Measurements from ENCODE around the gene TNXB.
"Not testable (repeated sequence)": the region's sequence is repeated elsewhere in the genome, so short reads cannot be mapped to it uniquely, and the experiment has no call there.

The TNXB gene

GRCh38 chr6:32060966-32061655, 48.0 kb downstream of the TNXB start:
- TF ChIP-seq ZFX (IDR thresholded peaks at IDR 0.05) (no peak), CTCF (conservative IDR thresholded peaks at IDR 0.05) (no peak)
- H3K27ac ChIP-seq, result no peak overlapping the region

- TF ChIP-seq ZFX (IDR thresholded peaks at IDR 0.05), result no peak
- TF ChIP-seq CTCF (conservative IDR thresholded peaks at IDR 0.05), result no peak
- H3K27ac ChIP-seq, result no peak overlapping the region
Measured at GRCh38 chr6:32058511-32058963, 50.6 kb downstream of the TNXB start.

GRCh38 chr6:32057966-32058365, 51.2 kb downstream of the TNXB start:
- no peak overlapping the region for H3K27ac ChIP-seq
- no peak for TF ChIP-seq ZFX (IDR thresholded peaks at IDR 0.05)
- no peak for TF ChIP-seq CTCF (conservative IDR thresholded peaks at IDR 0.05)

GRCh38 chr6:32056254-32056653, 52.9 kb downstream of the TNXB start:
- H3K27ac ChIP-seq, result no peak overlapping the region
- TF ChIP-seq ZFX (IDR thresholded peaks at IDR 0.05), result no peak
- no peak for TF ChIP-seq CTCF (conservative IDR thresholded peaks at IDR 0.05)

- H3K27ac ChIP-seq, result not testable (repeated sequence)
Measured at GRCh38 chr6:32055756-32056155, 53.4 kb downstream of the TNXB start.

GRCh38 chr6:32053314-32053713, 55.8 kb downstream of the TNXB start:
- H3K27ac ChIP-seq, result not testable (repeated sequence)

GRCh38 chr6:32052626-32053025, 56.5 kb downstream of the TNXB start:
- H3K27ac ChIP-seq, result not testable (repeated sequence)

- H3K27ac ChIP-seq, result no peak overlapping the region
- TF ChIP-seq CTCF (conservative IDR thresholded peaks at IDR 0.05) (no peak), ZFX (IDR thresholded peaks at IDR 0.05) (no peak)
Measured at GRCh38 chr6:32050562-32050961, 58.6 kb downstream of the TNXB start.

- H3K27ac ChIP-seq, result not testable (repeated sequence)
Measured at GRCh38 chr6:32049736-32050135, 59.4 kb downstream of the TNXB start.

GRCh38 chr6:32049149-32049548, 60.0 kb downstream of the TNXB start:
- not testable (repeated sequence) for H3K27ac ChIP-seq

All from C4-2B (cell line).